ENCODE measurements around the gene UBAP1. TPM values are rescaled to one million over a fixed set of nuclear protein-coding genes. Genes with fewer than 3 reads are reported as not detected.

Gene UBAP1
- total RNA-seq, 4 donors from 2014 or later = 31.6 to 52.2 (median 42.3) TPM

GRCh38 chr9:34169125-34169524, 9.7 kb upstream of the UBAP1 start:
- TF ChIP-seq, protein P1, sequence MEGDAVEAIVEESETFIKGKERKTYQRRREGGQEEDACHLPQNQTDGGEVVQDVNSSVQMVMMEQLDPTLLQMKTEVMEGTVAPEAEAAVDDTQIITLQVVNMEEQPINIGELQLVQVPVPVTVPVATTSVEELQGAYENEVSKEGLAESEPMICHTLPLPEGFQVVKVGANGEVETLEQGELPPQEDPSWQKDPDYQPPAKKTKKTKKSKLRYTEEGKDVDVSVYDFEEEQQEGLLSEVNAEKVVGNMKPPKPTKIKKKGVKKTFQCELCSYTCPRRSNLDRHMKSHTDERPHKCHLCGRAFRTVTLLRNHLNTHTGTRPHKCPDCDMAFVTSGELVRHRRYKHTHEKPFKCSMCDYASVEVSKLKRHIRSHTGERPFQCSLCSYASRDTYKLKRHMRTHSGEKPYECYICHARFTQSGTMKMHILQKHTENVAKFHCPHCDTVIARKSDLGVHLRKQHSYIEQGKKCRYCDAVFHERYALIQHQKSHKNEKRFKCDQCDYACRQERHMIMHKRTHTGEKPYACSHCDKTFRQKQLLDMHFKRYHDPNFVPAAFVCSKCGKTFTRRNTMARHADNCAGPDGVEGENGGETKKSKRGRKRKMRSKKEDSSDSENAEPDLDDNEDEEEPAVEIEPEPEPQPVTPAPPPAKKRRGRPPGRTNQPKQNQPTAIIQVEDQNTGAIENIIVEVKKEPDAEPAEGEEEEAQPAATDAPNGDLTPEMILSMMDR (IDR thresholded peaks at IDR 0.05; ENCODE audit: low read depth) = no peak

GRCh38 chr9:34170237-34170991, 8.4 kb upstream of the UBAP1 start:
- TF ChIP-seq, protein P1 (IDR thresholded peaks at IDR 0.05; ENCODE audit: low read depth) = no peak

- TF ChIP-seq, protein P1 (IDR thresholded peaks at IDR 0.05; ENCODE audit: low read depth) = no peak
Observed at GRCh38 chr9:34171753-34172535, 6.9 kb upstream of the UBAP1 start.

- TF ChIP-seq, protein P1 (IDR thresholded peaks at IDR 0.05; ENCODE audit: low read depth) = no peak
Observed at GRCh38 chr9:34176089-34176488, 2.8 kb upstream of the UBAP1 start.

GRCh38 chr9:34177593-34178435, 1.0 kb upstream of the UBAP1 start:
- TF ChIP-seq, protein P1 (IDR thresholded peaks at IDR 0.05; ENCODE audit: low read depth) = no peak

- TF ChIP-seq, protein P1 (IDR thresholded peaks at IDR 0.05; ENCODE audit: low read depth) = no peak
Observed at GRCh38 chr9:34179213-34180136, 632 bp downstream of the UBAP1 start.

All from subcutaneous adipose tissue (tissue), 4 donors.